HCT116 (cell line): ENCODE results near the gene TCERG1L. TPM values are rescaled to one million over a fixed set of nuclear protein-coding genes. Genes with fewer than 3 reads are reported as not detected.

Experiments used
- ATAC-seq: fragments of 200-7000 bp; cut with Tn5 transposase; 2 replicates; pipeline ENCODE4 v1.9.1; 2020; ENCODE audit warnings: mild to moderate bottlenecking, moderate library complexity
- BruUV-seq: library from RNA; stranded (reverse); fragments of 400-500 nt; replicated peaks from 2 replicates; lab custom pipeline; 2021; lab: Mats Ljungman, UMichigan
- CTCF ChIA-PET: fragments of 300-600 bp; sonication (Branson Sonifier 250); formaldehyde crosslinking; loops from one replicate; lab custom pipeline; 2021; ENCODE audit warnings: antibody characterized with exemption; lab: Charles Lee
- POLR2A ChIA-PET: fragments of 300-600, 350-600 bp; sonication (Branson Sonifier 250); formaldehyde crosslinking; loops from one replicate; lab custom pipeline; 2021; ENCODE audit warnings: antibody characterized with exemption; lab: Charles Lee
- RAD21 ChIA-PET, 2 experiments: fragments of 300-600 bp; sonication (Branson Sonifier 250); formaldehyde crosslinking; loops; one replicate each; lab custom pipeline; 2023; ENCODE audit warnings: low total read pairs in 2 of 2; ENCODE audit not compliant: uncharacterized antibody in 2 of 2, unreplicated experiment in 2 of 2, low non-redundant PET in 1 of 2; lab: Charles Lee
- DNase-seq: peaks from one replicate; pipeline ENCODE4 v3.0.0-alpha.2; 2010; ENCODE audit warnings: low read depth, low spot score
- H2AFZ ChIP-seq: fragments of 200-600 bp; shearing (Covaris generic), sonication (generic); 2 replicates; pipeline ENCODE4 v1.6.1; 2017; ENCODE audit warnings: low read depth, mixed run types, mixed read lengths, antibody characterized with exemption, low read length; ENCODE audit not compliant: poor library complexity, severe bottlenecking
- H3K27ac ChIP-seq: 2 replicates; pipeline ENCODE4 v1.5.1; 2012; ENCODE audit warnings: low read depth, low read length
- H3K27me3 ChIP-seq: fragments of 200-600 bp; sonication (generic); 2 replicates; pipeline ENCODE4 v1.6.1; 2016; ENCODE audit warnings: mixed run types, low read length, mixed read lengths; ENCODE audit not compliant: insufficient read depth
- H3K36me3 ChIP-seq, 2 experiments: fragments of 200-500 bp in 1 of 2; fragments of 200-600 bp in 1 of 2; sonication (Bioruptor generic) in 1 of 2; sonication (generic) in 1 of 2; 2 replicates each; pipeline versions ENCODE4 v1.5.1 to v1.6.1; 2014 to 2016; ENCODE audit warnings: low read length in 2 of 2, inconsistent platforms in 1 of 2, mixed read lengths in 1 of 2, mixed run types in 1 of 2; ENCODE audit not compliant: insufficient read depth in 2 of 2, control insufficient read depth in 1 of 2
- H3K4me1 ChIP-seq, 2 experiments: fragments of 200-600 bp in 1 of 2; sonication (generic) in 1 of 2; 2 replicates each; pipeline versions ENCODE4 v1.5.1 to v1.6.1; 2012 to 2017; ENCODE audit warnings: low read length in 2 of 2, inconsistent platforms in 1 of 2, mild to moderate bottlenecking in 1 of 2, mixed read lengths in 1 of 2, mixed run types in 1 of 2, moderate library complexity in 1 of 2; ENCODE audit not compliant: insufficient read depth in 2 of 2, control insufficient read depth in 1 of 2
- H3K4me2 ChIP-seq: fragments of 200-600 bp; sonication (generic); 2 replicates; pipeline ENCODE4 v1.6.1; 2017; ENCODE audit warnings: mixed run types, low read length, mixed read lengths
- H3K4me3 ChIP-seq, 2 experiments: fragments of 200-600 bp in 1 of 2; sonication (generic) in 1 of 2; replicated peaks in 1 of 2; 2 replicates each; pipeline ENCODE4 v1.5.1; 2011 to 2016; ENCODE audit warnings: low read length in 2 of 2, control low read depth in 1 of 2, low read depth in 1 of 2, mild to moderate bottlenecking in 1 of 2, mixed read lengths in 1 of 2, mixed run types in 1 of 2
- H3K79me2 ChIP-seq: fragments of 200-600 bp; sonication (generic); 2 replicates; pipeline ENCODE4 v1.6.1; 2017; ENCODE audit warnings: mild to moderate bottlenecking, mixed run types, low read length, moderate library complexity, mixed read lengths; ENCODE audit not compliant: insufficient read depth
- H3K9ac ChIP-seq: fragments of 200-600 bp; sonication (generic); 2 replicates; pipeline ENCODE4 v1.6.1; 2016; ENCODE audit warnings: low read length, mixed read lengths
- H3K9me2 ChIP-seq: fragments of 200-600 bp; sonication (generic), shearing (Covaris generic); 2 replicates; pipeline ENCODE4 v1.6.1; 2017; ENCODE audit warnings: mixed run types, mild to moderate bottlenecking, moderate library complexity; ENCODE audit not compliant: insufficient read depth
- H3K9me3 ChIP-seq, 2 experiments: fragments of 200-500 bp in 1 of 2; fragments of 200-600 bp in 1 of 2; sonication (Bioruptor generic) in 1 of 2; sonication (generic) in 1 of 2; 2 replicates each; pipeline ENCODE4 v1.6.1; 2014 to 2017; ENCODE audit warnings: low read length in 2 of 2, mixed read lengths in 2 of 2, inconsistent platforms in 1 of 2, low read depth in 1 of 2, mild to moderate bottlenecking in 1 of 2, mixed run types in 1 of 2, moderate library complexity in 1 of 2; ENCODE audit not compliant: control insufficient read depth in 1 of 2, insufficient read depth in 1 of 2
- H4K20me1 ChIP-seq: fragments of 200-600 bp; sonication (generic), shearing (Covaris generic); 2 replicates; pipeline ENCODE4 v1.6.1; 2017; ENCODE audit warnings: mixed run types, mild to moderate bottlenecking, moderate library complexity; ENCODE audit not compliant: insufficient read depth
- CBX3 ChIP-seq: IDR thresholded peaks from 2 replicates; pipeline ENCODE4 v1.6.1; 2012; ENCODE audit warnings: low read depth
- EZH2 ChIP-seq: fragments of 200-600 bp; sonication (generic); IDR thresholded peaks from 2 replicates; pipeline ENCODE4 v1.6.1; 2017; ENCODE audit warnings: antibody characterized with exemption, mixed run types
- FOSL1 ChIP-seq: IDR thresholded peaks from 2 replicates; pipeline ENCODE4 v1.6.1; 2012; ENCODE audit warnings: low read depth
- JUND ChIP-seq: IDR thresholded peaks from 2 replicates; pipeline ENCODE4 v1.6.1; 2012
- POLR2A ChIP-seq: IDR thresholded peaks from 2 replicates; pipeline ENCODE4 v1.7.0; 2011; ENCODE audit warnings: borderline replicate concordance; ENCODE audit not compliant: insufficient read depth, insufficient read length; ENCODE audit errors: extremely low read depth
- SIN3A ChIP-seq: IDR thresholded peaks from 2 replicates; pipeline ENCODE4 v1.6.1; 2012; ENCODE audit warnings: low read depth
- TCF7L2 ChIP-seq: IDR thresholded peaks from 2 replicates; pipeline ENCODE4 v1.7.0; 2011; ENCODE audit warnings: borderline replicate concordance, inconsistent platforms; ENCODE audit not compliant: insufficient read depth, insufficient read length; ENCODE audit errors: extremely low read depth
- YY1 ChIP-seq: IDR thresholded peaks from 2 replicates; pipeline ENCODE4 v1.6.1; 2011; ENCODE audit warnings: low read length, low read depth, moderate library complexity, mild to moderate bottlenecking; ENCODE audit not compliant: insufficient replicate concordance; ENCODE audit errors: extremely low read depth
- ZNF274 ChIP-seq: fragments of 200-500 bp; sonication (Bioruptor generic); IDR thresholded peaks from 2 replicates; pipeline ENCODE4 v1.6.1; 2014; ENCODE audit warnings: mild to moderate bottlenecking, low read depth, low read length, inconsistent platforms
- intact Hi-C: fragments of 100-400 bp; cut with micrococcal nuclease; formaldehyde crosslinking; loops from 2 replicates; pipeline ENCODE4 v1.10.0; 2022
- total RNA-seq: library from RNA; stranded (reverse); gene quantifications from one replicate; pipeline ENCODE4 v1.2.1, GENCODE V29; 2021; ENCODE audit not compliant: unreplicated experiment

Gene TCERG1L
- total RNA-seq, 1 experiment from 2014 or later: not detected

GRCh38 chr10:131115321-131115720 lies 196.2 kb downstream of the TCERG1L start:
- ATAC-seq: no peak
- no peaks in the 10 kb centered on the region for H3K9me3 ChIP-seq
- no peaks in the 10 kb centered on the region for H4K20me1 ChIP-seq
- H2AFZ ChIP-seq: no peak overlapping the region
- H3K79me2 ChIP-seq: no peaks in the 10 kb centered on the region
- no peaks in the 10 kb centered on the region for H3K9me2 ChIP-seq
- no peaks in the 10 kb centered on the region for H3K4me1 ChIP-seq
- no peak for DNase-seq
- no peak overlapping the region for H3K27ac ChIP-seq
- no peaks in the 10 kb centered on the region for H3K27me3 ChIP-seq
- ChIA-PET RAD21 (no interaction called here), POLR2A (no interaction called here), CTCF (no interaction called here)
- no peak overlapping the region for H3K9ac ChIP-seq
- no TSS peak for BruUV-seq
- no peak overlapping the region for H3K4me2 ChIP-seq
- intact Hi-C loops: no loop called here
- TF ChIP-seq POLR2A (no peak), JUND (no peak), CBX3 (no peak), TCF7L2 (no peak)
- no peak overlapping the region for H3K4me3 ChIP-seq
- no peaks in the 10 kb centered on the region for H3K36me3 ChIP-seq

- ChIA-PET RAD21 (no interaction called here), POLR2A (no interaction called here)
- no peaks in the 10 kb centered on the region for H3K4me1 ChIP-seq
- no peak overlapping the region for H2AFZ ChIP-seq
- H3K27ac ChIP-seq: no peak overlapping the region
- H3K79me2 ChIP-seq: no peaks in the 10 kb centered on the region
- no peak for ATAC-seq
- BruUV-seq: no TSS peak
- no peak for DNase-seq
- no peaks in the 10 kb centered on the region for H3K27me3 ChIP-seq
- H3K9ac ChIP-seq: no peak overlapping the region
- intact Hi-C loops: no loop called here
- TF ChIP-seq FOSL1 (no peak), CBX3 (no peak), JUND (no peak), ZNF274 (no peak), SIN3A (no peak), YY1 (no peak), POLR2A (no peak), EZH2 (no peak)
- TF ChIP-seq, all 23 proteins: peak for 0
- H3K9me2 ChIP-seq: no peaks in the 10 kb centered on the region
- no peaks in the 10 kb centered on the region for H3K36me3 ChIP-seq
- no peaks in the 10 kb centered on the region for H4K20me1 ChIP-seq
- CTCF ChIA-PET: no interaction called here
- no peaks in the 10 kb centered on the region for H3K9me3 ChIP-seq
- H3K4me3 ChIP-seq: no peak overlapping the region
- H3K4me2 ChIP-seq: no peak overlapping the region
Observed at GRCh38 chr10:131114846-131115245, 196.7 kb downstream of the TCERG1L start.
